GM18526 (cell line): Measurements from ENCODE around the gene PADI4.

ENCODE experiments used
- POLR2A ChIP-seq: IDR thresholded peaks from 3 replicates; pipeline ENCODE4 v1.6.1; 2011; ENCODE audit not compliant: insufficient read length; ENCODE audit errors: extremely low read depth

The PADI4 gene

DNA sequence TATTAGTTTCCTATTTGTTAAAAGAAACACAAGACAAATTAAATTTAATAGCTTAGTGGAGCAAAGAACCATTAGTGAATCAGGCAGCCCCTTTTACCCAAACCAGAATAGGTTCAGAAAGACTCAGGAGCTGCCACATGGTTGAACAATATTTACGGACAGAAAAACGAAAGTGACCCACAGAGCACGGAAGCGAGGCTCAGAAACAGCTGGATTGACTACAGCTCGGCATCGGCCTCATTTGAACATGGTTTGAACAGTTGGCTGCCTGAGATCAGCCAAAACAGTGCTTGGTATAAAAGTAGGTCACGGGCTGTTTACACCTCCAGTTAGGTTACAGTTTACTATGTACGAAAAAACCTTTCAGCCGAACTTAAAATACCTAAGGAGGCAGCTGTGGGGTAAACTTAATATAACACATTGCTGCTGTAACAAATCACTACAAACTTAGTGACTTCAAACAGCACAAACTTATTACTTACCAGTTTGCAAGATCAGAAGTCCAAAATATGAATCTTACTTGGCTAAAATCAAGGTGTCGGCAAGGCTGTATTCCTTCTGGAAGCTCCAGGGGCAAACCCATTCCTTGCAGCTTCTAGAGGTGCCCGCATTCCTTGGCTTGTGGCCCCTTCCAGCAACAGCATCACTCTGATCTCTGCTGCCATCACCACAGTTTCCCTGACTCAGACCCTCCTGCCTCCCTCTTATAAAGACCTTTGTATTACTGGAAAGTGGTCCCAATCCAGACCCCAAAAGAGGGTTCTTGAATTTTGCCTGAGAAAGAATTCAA, 11.8 kb downstream of the PADI4 start:
- TF ChIP-seq POLR2A: no peak

DNA sequence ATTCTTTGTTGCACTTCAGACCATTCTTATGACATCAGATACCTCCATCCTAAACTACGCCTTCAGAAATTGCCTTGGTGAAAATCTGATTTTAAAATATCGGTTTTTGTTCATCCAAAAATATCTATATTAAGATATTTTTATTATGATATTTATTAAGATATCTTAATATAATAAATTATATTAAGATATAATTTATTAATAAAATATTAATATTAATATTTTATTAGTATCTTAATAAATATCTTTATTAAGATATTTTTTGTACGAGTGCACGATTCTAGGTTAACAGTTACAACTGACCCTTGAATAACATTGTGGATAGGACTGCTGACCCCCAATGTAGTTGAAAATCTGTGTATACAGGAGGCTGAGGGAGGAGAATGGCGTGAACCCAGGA, 20.9 kb downstream of the PADI4 start:
- TF ChIP-seq POLR2A: no peak

DNA sequence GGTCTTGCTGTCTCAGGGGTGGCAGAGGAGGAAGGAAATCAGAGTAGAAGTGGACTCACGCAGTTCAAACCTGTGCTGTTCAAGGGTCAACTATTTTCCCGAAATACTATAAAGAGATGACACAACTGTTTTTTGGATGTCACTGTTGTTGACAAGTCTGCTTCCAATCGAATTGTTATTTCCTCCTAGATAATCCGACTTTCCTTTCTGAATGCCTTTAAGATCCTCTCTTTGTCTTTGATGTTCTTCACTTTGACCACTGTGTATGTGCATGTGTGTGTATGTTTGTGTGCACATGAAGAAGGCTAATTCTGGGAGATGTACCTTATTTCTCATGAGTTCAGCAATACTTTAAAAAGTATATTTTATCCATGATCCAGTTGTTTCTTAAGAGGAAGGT, 21.6 kb downstream of the PADI4 start:
- TF ChIP-seq POLR2A: no peak

DNA sequence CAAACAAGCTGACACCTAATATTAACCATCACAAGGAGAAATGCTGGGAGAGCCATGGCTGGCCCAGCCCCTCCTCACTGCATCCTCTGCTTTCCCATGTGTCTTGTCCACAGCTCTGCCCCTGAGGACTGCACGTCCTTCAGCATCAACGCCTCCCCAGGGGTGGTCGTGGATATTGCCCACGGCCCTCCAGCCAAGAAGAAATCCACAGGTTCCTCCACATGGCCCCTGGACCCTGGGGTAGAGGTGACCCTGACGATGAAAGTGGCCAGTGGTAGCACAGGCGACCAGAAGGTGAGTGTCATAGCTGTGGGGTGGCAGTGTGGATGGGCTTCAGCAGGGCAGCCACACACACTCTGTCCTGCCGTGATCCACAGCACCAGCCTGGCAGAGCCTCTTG, 22.9 kb downstream of the PADI4 start:
- TF ChIP-seq POLR2A: no peak

DNA sequence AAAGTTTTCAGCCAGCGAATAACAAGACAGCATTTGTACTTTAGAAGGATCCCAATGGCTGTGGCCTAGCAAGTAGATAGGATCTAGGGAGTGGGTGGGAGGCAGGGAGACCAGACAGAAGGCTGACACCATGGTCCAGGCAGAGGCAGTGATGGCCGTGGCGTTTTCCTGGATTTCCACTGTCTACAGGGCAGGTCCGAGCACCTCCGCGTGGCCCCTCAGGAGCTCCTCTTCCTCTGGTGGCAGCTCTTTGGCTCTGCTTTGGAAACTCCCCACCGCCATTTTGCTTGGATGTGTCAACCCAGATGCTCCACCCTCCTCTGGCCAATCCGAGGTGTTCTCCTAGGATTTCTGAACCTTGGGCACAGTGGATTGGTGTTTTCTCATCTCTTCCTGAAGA, 25.1 kb downstream of the PADI4 start:
- no peak for TF ChIP-seq POLR2A

DNA sequence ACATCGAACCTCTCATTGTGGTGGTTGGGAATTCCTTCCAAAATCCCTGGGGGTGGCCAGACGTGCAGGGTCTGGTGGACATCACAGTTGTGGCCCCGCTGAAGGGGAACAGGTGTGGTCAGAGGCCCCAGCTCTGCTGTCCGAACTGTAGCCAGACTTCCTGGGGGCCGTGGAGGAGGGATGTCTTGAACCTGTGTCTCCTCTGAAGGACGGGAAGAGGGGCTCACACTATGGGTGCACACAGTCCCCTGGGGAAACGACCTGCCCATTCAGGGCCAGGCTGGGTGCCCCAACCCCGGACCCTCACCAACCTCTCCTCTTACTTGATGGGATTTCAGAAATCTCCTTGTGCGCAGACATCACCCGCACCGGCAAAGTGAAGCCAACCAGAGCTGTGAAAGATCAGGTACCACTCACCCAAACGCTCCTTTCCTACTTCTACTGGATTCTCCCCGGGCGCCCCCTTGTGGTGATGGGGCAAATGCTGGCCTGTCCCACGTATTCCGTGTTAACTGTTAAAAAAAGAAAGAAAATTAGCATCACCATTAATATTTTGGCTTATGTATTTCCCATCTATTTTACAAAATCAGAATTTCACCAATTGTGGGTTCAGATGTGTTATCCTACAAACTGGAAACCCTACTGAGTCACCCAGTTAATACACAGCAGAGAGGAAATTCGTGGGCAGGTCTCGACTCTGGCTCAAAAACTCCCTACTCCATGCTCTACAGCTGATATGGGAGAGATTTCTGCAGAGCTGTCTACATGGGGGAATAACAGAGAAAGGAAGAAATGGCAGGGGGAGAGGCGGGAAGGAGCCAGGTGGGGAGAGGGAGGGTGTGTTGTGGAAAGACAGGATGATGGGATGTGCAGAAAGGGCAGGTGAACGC, 28.1 kb downstream of the PADI4 start:
- TF ChIP-seq POLR2A: no peak

DNA sequence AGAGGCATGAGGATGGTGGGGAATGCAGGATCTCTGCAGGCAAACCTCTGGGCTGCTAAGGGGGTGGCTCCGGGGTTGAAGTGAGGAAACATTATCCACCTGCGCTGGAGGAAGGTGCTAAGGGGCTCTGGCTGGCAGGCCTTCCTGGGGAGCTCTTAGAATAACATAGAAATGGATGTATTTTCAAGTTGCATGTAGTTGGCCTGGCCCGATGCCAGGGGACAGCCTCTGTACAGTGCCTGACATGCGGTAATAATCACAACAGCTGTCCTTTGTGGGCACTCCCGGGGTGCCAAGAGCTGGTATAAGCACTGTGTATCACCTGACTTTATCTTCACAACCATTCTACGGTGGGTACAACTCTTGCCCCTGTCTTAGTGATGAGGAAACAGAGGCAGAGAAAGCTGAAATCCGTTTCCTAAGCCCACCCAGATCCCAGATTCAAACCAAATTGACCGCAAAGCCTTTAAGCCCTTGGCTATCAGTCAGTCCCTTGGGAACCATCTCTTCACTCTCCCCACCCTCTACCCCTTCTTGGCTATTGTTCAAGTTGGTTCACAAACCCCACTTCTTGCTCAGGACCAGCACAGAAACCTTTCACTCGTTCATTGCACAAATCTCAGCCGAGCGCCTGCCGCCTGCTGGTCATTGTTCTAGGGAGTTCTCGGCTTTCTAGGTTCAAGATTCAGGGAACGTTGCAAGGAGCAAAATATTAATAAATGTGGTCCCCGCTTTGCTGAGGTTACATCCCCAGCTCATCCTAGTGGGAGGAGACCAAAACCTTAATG, 30.9 kb downstream of the PADI4 start:
- TF ChIP-seq POLR2A: no peak

DNA sequence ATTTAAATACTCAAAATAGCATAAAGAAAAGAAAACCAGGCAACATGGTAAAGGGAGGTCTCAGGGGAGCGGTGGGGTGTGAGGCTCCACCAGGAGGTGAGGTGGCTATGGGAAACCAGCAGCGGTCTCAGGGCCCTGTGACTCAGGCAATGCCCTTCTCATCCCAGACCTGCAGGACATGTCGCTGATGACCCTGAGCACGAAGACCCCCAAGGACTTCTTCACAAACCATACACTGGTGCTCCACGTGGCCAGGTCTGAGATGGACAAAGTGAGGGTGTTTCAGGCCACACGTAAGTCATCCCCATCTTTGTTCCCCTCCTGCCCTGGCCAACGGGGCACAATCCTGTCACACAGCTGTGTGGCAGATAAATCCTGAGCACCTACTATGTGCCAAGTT, 31.5 kb downstream of the PADI4 start:
- no peak for TF ChIP-seq POLR2A

DNA sequence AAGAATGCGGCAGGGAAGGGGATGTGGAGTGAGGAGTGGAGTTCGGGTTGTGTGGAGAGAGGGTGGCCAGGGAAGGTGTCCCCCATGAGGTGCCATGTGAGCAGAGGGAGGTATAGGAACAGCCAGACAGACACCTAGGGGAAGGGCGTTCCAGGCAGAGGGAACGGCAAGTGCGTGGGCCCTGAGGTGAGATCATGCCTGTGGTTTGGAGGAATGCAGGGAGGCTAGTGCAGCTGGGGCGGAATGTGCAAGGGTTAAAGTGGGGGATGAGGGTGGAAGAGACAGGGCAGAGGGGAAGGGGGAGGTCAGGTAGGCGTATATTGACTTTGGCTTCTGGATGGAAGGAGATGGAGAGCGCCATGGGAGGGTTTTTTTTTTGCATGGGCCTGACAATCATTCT, 32.4 kb downstream of the PADI4 start:
- no peak for TF ChIP-seq POLR2A

DNA sequence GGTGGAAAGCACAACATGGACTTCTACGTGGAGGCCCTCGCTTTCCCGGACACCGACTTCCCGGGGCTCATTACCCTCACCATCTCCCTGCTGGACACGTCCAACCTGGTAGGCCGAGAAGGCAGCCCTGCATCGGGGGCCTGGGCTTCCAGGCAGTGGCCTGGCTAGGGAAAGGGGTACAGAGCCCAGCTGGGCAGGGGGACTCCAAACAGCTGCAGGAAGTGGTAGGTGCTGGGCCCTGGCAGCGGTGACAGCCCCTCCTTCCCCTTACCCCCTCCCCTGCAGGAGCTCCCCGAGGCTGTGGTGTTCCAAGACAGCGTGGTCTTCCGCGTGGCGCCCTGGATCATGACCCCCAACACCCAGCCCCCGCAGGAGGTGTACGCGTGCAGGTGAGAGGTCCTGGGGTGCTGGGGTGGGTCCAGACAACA, 34.0 kb downstream of the PADI4 start:
- no peak for TF ChIP-seq POLR2A

DNA sequence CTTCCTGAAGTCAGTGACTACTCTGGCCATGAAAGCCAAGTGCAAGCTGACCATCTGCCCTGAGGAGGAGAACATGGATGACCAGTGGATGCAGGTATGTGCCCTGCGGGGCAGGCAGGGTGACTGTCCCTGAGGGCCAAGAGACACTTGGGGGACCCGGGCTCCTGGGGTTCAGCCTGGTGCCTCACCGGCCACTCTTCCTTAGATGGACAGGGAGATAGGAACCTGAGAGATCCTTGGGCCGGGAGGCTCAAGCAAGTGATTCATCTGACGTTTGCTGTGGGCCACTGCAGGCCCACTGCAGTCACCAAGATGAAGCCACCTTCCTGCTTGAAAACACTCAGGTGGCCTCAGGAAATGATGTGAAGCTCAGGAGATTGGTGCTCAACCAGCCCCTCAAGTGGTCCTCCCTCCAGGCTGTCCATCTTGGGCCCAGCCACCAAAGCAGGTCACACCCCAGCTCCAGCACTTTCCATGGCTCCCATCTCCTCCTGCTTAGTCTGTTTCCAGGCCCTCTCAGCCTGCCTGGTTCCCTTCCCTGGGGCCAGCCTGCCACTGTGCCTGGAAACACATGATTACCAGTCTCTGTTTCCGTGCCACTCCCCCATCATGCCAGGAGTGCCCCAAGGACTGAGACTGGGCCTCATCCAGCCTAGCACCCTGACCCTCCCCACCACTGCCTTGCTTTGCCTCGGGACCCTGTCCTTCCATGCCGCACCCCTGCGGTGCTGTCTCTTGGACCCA, 38.2 kb downstream of the PADI4 start:
- no peak for TF ChIP-seq POLR2A

DNA sequence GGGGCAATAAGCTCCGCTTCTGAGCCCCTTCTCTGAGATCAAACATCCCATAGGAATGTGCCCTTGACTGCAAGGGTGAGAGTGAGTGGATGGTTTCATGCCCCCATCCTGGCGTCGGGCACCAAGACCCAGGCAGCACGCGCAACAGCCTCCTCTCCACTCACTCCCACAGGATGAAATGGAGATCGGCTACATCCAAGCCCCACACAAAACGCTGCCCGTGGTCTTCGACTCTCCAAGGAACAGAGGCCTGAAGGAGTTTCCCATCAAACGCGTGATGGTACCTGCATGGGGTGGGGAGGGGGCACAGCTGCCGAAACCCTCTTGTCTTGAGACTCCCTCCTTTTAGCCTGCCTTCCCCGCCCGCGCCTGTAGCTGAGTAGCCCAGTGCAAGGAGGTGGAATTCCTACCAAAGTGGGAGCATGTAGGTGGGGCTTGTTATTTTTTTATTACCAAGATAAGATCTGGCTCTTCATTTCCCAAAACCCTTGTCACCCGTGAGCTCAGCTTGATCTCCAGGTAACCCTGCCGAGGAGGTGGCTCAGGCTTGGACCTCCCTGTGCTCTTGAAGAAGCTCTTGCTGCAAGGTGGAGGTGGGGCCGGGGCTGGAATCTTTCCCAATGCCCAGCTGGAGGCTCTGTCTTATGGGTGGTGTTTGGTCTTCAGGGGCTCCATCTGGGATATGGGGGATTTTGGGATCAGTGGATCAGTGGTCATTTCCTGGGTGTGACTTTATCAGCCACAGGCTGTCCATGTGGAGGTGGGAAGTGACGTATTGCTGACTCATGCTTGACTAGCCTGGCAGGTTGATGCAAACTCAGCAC, 40.0 kb downstream of the PADI4 start:
- TF ChIP-seq POLR2A: no peak

DNA sequence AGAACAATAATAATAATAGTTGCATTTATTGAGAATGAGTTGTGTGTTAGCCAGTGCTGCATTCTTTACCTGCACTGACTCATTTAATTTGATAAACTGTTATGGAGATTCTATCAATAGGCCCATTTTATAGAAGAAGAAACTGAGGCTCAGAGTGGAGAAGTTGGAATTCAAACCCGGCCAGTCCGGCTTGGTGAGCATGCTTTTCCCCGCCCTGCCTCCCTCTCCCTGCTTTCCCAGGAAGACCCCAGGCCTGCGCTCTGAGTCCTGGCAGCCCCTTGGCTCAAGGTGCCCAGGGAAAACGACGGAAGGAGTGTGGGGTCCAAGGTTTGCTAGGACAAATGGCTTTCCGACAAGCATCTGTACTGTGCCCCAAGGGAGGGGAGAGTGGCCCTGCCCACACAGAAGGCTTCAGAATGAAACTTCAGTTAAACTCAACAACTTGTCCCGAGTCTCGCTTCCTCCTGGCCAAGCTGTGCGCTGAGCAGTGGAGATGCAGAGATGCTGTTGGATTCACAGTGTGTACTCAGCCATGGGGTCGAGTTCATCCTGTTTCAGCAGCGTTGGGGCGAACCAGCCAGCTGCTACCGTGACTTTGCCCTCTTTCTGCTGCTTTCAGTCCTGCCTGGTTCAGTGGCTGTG, 40.7 kb downstream of the PADI4 start:
- TF ChIP-seq POLR2A: no peak

DNA sequence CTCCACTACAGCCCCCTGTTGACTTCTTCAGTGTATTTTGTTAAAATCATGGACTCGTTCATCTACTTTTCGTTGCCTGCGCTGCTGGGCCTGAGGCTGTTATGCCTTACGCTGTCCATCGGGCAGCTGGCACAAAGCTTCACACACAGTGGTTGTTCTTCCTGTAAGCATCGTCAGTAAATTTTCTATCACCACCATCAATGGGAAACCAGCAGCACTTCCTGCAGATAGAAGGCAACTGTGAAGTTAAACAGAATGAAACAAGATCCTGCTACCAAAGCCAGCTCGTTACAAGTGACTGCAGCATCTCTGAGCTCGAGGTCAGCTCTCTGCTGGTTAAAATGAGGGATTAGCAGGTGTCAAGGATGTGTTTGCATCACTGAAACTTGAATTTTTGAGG, 42.1 kb downstream of the PADI4 start:
- no peak for TF ChIP-seq POLR2A

DNA sequence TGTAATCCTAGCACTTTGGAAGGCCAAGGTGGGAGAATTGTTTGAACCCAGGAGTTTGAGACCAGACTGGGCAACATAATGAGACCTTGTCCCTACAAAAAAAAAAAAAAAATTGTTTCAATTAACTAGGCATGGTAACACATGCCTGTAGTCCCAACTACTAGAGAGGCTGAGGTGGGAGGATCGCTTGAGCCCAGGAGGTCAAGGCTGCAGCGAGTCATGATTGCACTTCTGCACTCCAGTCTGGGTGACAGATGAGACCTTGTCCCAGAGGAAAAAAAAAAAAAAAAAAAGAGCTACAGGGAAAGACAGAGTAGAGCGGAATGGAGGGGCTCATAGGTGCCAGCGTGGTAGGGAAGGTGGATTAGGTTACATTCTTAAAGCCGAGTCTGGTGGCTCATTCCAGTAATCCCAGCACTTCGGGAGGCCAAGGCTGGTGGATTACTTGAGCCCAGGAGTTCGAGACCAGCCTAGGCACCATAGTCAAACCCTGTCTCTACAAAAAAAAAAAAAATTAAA, 43.0 kb downstream of the PADI4 start:
- no peak for TF ChIP-seq POLR2A
